Fibroblast of skin of right biceps (primary cell): ENCODE data around the gene DAPK1.

ENCODE experiments used
- DNase-seq: peaks from one replicate; pipeline ENCODE4 v3.0.0-alpha.2; 2013

Gene DAPK1

GRCh38 chr9:87518702-87519335 is 21.2 kb downstream of the DAPK1 start:
- no peak for DNase-seq

- no peak for DNase-seq
Observed at GRCh38 chr9:87519461-87519860, 21.8 kb downstream of the DAPK1 start.

- no peak for DNase-seq
Observed at GRCh38 chr9:87520172-87520683, 22.6 kb downstream of the DAPK1 start.

DNA sequence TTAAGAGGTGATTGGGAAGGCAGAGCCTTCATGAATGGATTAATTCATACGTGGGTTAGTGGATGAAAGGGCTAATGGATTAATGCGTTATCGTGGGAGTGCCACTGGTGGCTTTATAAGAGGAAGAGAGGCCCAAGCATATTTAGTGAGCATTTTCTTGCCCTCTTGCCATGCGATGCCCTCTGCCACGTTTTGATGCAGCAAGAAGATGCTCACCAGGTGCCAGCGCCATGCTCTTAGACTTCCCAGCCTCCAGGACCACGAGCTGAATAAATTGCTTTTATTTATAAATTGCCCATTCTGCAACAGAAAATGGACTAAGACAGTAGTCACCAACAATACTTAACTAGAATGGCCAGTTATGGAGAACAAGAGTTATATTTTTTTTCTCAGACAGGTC is 24.2 kb downstream of the DAPK1 start:
- no peak for DNase-seq

GRCh38 chr9:87524061-87524460 is 26.4 kb downstream of the DAPK1 start:
- DNase-seq: no peak

DNA sequence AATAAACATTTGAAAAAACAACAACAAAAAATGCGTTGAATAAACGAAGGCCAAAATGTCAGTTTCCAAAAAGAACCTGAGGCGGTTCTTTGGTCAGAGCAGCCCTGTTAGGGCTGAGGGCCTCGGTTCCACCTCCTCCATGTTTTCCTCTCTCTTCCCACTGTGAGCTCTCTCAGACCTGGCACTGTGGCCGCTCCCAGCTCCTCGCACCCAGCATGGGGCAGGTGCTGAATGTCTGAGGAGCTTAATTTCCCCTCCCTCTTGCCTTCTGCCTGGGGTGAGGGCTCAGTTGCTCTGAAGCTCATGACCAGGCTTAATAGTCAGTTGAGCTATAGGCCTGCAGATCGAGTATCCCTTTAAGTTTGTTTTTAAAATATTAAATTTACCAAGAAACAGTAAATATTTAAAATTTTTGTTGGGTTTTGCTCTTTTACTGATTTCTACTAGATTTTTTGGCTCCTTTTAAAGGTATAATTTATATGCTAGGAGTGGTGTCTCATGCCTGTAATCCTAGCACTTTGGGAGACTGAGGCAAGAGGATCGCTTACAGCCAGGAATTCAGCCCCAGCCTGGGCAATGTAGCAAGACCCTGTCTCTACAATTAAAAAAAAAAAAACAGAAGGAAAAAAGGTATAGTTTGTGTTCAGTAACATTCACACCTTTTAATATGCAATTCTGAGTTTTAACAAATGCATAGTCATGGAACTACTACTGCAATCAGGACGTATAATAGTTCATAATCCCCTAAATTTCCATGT is 28.1 kb downstream of the DAPK1 start:
- DNase-seq: no peak

GRCh38 chr9:87527211-87527916 is 29.7 kb downstream of the DAPK1 start:
- DNase-seq: no peak

DNA sequence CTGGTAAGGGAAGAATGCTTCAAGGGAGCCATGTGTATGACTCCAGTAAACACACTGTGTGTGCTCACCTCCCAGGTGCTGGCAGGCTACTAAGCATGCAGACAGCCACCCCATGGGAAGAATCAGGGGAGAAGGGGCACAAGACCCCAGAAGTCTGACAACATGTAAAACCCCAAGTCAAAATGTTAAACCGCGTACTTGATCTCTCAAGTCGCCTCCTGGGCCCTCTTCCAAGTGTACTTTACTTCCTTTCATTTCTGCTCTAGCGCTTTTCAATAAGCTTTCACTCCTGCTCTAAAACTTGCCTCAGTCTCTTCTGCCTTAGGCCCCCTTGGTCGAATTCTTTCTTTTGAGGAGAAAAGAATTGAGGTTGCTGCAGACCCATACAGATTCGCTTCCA is 31.3 kb downstream of the DAPK1 start:
- DNase-seq: no peak

GRCh38 chr9:87529671-87530070 is 32.0 kb downstream of the DAPK1 start:
- DNase-seq: no peak

GRCh38 chr9:87530716-87531115 is 33.0 kb downstream of the DAPK1 start:
- no peak for DNase-seq

- DNase-seq: no peak
Observed at GRCh38 chr9:87531370-87532295, 34.0 kb downstream of the DAPK1 start.

DNA sequence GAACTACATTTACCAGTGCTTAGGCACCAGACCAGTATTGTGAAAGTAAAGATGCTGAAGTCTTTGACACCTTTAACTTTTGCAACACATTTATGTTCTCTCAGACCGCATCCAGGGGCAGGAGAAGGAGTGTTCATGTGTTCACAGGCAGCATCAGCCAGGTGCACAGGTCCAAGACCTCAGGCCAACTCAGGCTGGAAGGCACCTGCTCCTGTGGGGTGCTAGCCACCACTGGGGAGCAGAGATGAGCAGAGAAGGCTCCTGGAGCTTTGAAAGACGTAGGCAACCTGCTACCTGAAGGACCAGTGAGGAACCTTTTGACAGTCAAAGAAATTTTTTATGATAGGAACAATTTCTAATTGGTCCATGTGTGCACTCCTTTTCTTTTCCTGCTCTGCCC is 35.6 kb downstream of the DAPK1 start:
- DNase-seq: no peak

DNA sequence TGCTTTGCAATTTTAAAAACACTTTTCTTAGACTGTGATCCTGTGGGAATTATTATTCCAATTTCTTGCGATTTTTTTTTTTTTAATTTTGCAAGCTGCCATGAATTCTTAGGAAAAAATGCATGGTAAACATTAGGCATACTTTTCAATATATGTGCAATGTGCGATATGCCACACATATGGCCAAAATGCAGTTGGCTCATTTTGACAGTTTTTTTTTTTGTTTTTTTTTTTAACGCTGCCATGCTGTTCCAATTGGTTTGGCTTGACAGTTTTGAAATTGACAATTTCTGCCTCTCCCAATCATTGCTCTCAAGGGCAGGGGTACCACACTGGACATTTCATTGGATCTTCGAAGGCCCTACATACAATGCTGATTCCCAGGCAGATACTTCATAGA is 36.4 kb downstream of the DAPK1 start:
- no peak for DNase-seq

GRCh38 chr9:87534957-87535356 is 37.3 kb downstream of the DAPK1 start:
- no peak for DNase-seq

DNA sequence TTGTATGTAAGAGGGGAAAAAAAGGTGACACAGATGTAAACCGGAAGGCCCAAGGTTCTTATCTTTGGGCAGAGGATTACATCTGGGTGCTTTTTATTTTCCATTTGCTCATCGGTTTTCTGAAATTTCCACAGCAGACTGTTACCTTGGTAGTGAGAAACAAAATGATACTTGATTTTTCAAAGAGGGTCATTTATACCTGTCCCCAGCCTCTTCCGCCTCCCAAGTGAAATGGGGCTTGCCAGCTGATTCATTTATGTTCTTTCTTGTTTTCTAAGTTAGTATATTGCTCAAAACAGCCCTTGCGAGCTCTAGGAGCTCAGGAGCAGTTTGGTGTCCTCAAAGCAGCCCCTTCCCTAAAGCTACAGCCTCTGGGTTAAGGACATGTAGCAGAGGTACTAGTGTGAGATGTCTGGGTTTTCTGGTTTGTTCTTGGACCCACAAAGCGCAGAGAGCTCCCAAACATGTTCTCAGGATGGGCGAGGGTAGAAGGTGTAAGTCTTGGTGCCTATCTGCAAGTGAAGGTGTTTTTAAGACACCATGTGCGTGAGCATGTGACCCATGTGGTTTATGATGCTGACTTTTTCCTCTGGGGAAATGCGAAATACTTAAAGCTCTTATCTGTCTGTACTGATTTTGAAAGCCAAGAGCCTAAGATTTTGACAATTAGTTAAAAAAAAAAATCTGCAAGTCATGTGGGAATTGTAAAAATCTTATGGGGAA is 38.3 kb downstream of the DAPK1 start:
- DNase-seq: no peak

- no peak for DNase-seq
Observed at GRCh38 chr9:87537625-87538024, 40.0 kb downstream of the DAPK1 start.

DNA sequence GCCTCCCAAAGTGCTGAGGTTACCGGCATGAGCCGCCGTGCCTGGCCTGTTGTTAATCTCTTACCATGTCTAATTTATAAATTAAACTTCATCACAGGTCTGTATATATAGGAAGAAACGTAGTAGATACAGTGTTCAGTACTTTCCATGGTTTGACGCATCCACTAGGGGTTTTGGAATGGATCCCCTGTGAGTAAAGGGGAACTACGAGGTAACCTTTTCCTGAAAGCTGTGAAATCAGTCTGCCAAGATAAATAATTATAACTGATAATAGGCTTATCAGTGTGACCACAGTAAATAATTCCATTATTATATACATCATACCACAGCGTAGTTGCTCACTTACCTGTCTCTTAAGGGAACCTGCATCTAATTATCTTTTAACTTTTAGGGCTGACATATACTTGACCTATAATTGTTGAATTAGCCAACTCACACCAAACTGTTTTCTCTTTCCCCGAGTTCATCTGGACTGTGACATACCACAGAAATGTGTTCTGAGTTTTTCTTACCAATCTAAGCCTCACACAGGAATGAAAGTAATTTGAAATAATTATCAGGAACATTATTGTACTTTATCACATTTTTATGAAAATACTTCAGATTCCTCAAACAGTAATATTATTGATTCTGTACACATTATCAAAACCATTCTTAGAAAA is 42.9 kb downstream of the DAPK1 start:
- peak; percentile 28 for DNase-seq

DNA sequence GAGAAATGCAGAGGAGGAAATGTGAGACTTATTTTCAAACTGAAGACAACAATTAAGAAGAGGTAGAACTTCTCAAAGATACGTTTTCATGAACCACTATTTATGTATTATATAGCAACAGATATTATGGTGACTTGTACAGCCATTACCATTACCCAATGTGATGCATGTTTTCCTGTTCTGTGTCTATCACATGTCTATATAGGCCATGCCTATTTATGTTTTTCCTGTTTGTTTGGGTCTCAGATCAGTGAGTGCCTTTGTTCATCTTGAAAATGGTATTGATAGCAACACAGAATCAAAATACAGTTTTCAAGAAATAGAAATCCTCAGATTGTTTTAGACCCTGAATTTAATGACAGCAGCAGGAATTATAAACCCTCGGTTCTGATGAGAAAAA is 44.0 kb downstream of the DAPK1 start:
- no peak for DNase-seq

DNA sequence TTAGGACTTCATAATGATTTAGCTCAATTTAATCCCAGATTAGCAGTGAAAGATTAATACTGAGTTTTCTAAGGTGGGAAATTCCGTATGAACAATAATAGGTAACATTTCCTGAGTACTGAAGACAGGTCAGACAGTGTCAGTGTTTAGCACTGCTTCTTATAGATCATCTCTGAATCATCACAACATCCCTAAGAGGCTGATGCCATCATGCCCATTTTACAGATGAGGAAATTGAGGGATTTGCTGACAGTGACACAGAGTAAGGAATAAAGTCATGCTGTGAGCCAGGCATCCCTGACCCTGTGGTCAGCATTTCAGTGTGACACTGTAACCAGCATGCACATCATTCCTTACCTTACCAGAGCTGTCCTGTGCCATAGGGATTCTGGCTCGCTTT is 44.5 kb downstream of the DAPK1 start:
- DNase-seq: no peak

- DNase-seq: no peak
Observed at GRCh38 chr9:87543251-87543650, 45.6 kb downstream of the DAPK1 start.

DNA sequence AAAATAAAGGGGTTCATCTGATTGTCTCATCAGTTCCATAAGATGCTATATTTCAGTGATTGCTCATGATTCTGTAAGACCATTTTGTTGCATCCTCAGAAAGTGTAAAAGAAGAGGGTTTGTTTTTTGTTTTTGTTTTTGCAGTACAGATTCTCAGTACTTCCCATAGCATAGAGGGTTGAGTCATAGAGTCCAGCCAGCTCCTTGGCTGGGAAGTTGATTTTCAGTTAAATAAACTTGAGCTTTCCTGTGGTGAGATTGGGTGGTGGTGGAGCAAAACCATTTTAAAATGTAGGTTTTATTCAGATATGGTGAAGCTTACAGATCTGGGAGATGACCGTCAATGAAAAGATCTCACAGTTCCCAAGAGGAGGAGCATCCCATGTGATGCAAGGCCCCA is 48.2 kb downstream of the DAPK1 start:
- no peak for DNase-seq

GRCh38 chr9:87546704-87547103 is 49.0 kb downstream of the DAPK1 start:
- DNase-seq: peak; percentile 24
